Islet precursor cell (in vitro differentiated cells): ENCODE data around the gene WDR7.

Experiments
- DNase-seq: peaks from one replicate; pipeline ENCODE4 v3.0.0-alpha.2; 2018

WDR7 gene

DNA sequence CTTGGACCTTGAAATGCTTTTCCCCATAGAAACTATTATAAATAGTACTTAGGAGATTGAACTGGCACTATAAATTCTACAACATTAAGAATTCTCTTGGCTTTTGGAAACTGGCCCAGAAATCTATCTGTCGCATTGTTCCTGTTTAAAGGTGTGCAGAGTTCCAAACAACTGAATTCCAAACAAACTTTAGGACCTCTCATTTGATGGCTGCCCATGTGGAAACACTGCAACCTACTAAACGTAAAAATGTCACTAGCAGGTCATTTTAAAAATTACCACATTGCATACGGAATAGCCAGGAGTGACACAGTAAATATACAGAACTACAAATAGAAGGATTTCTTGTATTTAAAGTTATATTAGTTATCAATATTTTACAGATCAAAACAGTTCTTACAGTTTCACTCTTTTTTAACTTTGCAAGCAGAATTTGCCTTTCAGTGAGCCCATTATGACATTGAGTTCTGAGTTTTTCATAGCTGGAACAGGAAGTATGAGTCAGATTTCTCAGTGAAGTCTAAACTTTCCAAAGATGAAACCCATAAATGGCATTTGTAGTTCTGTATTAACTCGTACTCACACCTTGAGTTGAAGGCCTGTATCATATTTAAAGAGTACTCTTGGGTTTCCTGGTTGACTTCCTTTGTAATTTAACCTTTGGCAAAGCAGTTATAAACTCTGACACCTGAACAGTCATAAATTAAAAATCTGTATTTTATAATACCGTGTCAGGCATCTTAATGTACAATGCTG, 353.4 kb downstream of the WDR7 start:
- no peak for DNase-seq

DNA sequence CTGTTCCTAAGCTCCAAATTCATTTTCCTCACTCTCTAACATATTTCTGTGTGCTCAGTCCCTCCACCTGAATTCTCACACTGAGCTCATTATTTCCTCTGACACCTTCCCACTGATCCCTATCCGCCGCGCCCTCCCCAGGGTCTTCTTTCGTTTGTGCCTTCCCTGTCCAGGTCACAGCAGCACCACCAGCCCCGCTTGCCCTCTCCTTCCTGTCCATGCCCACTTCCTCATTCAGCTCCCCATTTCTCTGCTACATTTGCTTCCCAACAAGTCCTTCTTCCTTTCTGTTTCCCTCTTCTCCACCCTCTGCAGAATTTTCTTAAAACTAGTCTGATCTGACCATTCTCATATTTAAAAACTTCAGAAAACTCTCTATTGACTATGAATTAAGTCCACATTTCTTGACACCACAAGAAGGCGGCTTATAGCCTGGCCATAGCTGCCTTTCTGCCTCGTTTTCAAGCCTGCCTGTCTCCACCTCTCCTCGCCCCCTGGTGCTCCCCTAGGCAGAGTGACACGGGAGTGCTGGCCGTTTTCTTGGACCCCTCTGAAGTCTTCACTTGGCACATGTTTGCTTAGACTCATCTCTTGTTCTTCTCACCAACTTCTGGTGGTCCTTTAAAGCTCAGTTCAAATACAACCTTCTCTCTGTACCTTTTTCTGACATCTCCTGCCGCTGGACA, 357.0 kb downstream of the WDR7 start:
- DNase-seq = no peak

DNA sequence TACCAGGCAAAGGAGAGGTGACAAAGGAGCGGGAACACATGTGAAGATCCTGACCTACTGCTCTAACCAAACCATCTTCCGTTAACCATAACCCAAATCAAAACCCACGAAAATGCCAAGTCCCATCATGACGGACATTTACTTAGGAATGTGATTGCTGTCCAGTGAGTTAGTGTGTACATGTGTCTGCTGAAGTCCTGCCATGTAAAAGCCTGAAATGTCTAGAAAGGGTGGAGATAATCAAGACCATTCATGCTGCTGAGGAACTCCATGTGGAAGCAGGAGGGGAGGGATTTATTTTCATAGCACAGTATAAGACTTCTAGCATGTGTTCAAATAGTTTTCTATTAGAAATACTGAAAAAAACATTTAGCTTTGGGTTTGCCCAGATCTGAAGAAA, 358.7 kb downstream of the WDR7 start:
- no peak for DNase-seq

DNA sequence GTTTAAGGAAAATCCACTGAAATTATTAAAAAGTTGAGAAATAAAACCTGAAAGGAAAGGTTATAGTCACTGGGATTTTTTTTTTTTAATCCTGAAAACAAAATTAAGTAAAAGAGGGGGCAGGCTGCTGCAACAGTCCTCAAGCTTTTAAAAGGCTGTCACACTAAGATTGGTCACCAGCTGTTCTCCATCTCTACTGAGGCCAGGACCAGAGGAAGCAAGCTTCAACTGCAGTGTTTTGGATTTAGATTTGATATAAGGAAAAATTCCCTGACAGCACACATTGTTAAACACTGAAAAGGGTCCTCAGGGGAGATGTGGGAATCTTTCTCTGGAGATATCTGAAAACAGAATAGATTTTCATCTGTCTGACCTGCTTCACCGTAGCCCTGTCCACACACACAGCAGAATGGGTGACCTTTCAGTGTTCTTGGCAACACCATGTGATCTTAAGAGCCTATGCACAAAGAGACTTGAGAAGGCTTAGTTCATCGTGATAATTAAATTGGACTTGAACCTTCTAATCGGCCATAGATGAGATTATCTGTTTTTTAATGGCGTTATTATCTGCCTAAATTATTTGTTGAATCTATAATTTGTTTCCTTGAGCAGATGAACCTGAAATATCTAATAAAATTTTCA, 363.7 kb downstream of the WDR7 start:
- no peak for DNase-seq

DNA sequence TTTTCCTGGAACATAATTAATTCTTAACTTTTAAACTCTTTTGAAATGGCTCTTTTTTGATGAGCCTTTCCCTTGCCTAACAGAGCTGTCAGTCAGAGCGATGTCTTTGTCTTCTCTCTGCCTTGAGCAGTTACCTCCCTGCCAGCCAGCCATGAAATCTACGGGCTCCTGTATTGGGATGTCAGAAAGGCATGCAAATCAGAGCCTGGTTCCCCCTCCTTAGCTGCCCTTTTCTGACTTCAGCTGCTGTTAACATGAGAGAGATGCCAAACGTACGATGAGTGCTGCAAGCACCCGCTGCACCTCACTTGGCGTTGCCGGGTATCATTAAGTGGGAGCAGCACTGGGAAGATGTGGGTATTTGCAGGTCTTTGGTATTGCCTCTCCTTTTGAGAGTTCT, 364.3 kb downstream of the WDR7 start:
- no peak for DNase-seq

DNA sequence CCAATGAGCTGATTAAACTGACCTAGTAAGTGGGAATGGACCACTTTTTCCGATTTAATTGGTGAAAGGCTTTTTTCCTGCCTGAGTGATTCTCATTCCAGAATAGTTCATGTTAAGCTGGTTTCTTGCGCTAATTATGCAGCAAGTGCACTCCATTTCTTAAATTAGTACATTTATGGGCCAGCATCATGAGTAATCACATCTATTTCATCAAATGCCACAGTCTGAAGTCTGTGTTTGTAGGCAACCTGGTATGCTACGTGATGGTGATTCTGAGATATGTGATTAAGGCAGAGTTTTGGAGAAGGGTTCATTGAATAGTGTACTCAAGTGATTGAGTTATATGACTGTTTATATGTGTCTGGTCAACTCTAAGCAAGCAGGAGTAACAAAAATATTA, 367.7 kb downstream of the WDR7 start:
- DNase-seq = no peak

DNA sequence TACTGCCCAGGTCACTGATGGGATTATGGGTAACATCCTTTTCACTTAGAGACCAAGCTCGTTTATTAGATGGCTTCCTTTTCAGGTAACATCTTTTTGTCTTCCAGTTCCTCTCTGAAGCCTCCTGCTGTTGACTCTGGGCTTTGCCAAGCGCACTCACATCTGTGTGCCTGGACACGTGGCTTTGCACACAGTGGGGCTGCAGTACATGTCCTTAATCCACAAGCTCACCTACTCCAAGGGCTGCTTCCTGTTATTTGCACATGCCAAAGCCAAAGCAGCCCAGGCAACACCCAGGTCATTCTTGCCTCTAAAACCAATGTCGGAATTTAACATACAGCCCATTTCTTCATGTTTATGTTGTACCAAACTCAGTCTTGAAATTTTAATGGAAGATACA, 371.6 kb downstream of the WDR7 start:
- no peak for DNase-seq

DNA sequence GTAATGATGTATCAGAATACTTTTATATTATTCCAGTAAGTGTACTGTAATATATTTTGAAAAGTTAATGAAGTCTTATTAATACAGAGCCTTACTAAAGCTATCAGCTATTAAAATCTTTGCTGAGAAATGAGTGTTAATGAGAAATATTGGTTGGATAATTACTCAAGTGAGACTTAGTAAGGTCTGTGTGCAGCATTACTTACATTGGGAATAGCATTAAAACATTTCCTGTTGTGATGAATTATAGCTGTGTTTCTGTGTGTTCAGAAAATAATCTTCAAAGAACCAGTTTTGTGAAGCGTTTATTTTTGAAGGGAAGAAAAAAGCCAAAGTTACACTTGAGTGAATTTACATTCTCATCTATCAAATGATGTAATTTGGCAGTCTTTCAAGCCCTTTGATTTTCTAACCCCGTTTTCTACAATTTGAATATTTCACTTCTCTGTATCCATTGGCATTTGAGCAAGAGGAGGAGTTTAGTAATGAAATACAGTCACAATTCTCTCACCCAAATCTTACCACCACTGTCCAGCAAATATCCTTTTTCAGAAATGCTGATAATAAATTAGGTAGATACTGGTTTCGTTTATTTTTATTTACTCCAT, 372.2 kb downstream of the WDR7 start:
- DNase-seq = no peak

DNA sequence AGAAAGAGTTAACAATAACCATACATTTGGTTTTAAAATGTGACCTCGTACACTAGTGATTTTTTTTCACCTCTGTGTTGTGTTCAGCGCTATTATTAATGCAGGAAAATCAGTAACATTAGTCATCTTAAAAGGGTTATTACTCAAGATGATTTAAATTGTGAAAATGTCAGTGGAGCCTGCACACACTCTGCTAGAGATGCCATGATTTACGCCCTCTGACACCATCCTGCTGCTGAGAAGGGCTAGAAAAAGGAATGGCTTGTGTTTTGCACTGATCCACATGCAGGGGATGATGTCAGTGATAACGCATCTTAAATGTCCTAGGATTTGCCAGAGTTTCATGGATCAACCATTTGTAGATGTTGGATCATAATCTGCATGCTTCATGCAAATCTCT, 374.4 kb downstream of the WDR7 start:
- DNase-seq = no peak

DNA sequence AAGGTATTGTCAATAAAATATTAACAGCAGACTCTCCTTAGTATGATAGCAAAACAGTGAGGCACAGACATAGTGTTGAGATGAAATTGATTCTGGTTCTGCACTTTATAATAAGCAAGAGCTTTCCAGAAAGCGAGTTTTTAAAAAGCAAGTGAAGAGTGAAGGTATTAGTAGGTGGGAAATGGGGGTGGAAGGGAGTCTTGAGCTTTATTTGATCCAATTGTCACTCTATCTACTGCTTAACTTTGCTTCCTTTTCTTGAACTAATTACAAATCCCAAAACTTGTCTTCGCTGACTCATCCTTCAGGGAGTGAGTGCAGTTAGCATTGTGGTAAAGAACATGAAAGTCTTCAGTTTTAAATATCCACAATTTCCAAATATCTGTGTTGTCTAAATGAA, 375.2 kb downstream of the WDR7 start:
- DNase-seq = no peak

DNA sequence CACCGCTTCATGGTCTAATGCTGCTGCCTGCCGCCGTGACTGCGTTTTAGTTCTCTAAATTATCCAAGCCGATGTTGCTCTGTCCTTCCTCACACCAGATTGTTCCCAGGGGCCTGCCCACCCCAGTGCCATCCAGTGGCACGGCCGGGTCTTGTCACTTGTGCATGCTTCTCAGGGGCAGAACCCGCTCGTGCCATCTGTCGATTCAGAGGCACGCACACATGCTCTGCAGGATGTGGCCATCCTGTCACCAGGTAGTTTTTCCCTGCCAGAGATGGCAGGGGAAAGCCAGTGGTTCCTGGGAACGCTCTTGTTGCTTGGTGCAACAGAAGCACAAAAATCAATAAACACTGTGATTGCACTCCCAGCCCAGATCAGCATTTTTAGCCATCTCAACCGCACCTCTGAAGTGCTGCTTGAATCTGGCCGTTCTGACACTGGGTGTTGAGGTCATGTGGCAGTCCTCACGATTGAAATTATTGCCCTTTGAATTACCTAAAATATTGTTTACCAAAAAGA, 376.1 kb downstream of the WDR7 start:
- no peak for DNase-seq

DNA sequence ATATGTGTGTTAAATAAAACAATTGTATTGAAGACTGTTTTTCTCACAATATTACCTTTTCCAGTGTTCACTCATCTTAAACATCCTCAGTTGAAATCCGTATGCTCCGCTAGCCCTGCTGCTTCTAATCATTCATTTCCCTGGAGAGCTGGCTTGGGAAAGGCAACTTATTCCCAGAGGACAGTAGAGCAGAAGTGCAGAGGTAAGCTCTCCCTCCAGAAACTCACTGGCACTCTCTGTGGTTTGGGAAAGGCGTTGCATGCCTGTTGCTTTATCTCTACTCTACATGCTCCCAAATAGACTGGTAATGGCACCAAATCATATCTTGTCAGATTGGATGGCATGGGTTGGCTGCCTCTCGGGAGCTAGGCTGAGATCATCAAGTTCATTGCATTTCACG, 378.6 kb downstream of the WDR7 start:
- DNase-seq = no peak

DNA sequence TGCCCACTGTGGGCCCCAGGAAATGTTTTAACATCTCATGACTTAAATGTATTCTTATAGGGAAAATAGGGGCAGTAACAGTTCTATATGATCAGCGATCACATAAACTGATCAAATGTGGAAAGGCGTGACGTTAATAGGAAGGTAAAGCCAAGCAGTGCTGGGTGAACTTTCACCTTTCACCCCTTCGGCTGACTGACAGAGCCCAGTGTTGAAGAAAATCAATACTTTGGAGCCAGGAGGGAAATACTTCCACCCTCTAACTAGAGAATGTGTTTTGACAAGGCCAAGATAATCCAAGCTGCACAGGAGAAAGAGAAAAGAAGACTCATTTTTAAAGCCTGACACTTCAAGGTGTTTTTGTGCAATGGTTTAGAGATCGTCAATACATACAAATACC, 379.3 kb downstream of the WDR7 start:
- DNase-seq = no peak

DNA sequence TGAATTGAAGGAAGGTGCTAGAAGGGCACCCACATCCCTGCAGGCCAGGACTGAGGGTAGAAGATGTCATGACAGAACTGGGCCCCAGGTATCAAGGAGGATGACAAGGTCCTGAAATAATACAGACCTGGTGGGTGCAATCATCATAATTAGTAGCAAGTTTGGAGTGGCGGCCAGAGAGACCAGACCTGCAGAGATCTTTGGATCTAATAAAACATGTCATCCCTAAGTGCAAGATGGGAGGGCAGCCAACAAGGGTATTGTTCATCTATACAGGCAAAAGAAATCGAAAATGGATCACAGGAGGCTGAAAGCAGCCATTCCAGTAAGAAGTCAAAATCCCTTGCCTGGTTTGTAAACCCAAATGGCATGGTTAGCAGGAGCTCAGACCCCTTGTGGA, 384.4 kb downstream of the WDR7 start:
- no peak for DNase-seq

DNA sequence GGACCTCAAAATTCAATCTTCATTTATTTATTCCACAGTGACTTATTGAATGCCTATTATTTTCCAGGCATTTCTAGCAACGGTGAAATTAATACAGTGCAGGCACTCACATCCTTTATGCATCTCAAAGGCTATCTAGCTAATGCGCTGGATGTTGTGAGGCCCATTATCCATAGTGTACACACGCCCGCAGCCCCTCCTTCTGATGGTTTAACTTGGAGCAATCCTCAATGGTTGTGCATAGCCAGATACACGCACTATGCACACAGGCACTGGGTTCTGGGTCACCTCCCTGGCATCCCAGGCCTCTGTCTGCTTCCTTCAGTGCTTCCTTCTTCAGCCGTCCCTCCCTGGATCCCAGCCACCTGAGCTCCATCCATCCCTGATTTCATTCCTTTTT, 387.2 kb downstream of the WDR7 start:
- DNase-seq = no peak

DNA sequence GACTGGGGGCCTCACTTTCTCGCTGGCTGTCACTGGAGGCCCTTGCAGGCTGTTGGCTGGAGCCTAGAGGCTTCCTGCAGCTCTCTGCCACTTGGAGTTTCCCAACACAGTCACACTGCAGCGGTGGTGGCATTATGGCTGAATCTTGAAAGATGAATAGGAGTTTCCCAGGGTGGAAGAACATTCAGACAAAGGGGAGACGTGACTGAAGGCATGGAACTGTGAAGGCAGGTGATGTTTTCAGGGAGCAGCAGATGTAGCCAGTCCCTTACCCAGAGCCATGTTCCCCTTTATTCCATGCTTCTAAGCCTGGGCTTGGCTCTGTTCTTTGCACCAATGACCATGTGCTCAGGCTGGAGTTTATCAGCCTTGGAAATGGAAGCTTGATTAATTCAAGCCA, 389.0 kb downstream of the WDR7 start:
- no peak for DNase-seq

DNA sequence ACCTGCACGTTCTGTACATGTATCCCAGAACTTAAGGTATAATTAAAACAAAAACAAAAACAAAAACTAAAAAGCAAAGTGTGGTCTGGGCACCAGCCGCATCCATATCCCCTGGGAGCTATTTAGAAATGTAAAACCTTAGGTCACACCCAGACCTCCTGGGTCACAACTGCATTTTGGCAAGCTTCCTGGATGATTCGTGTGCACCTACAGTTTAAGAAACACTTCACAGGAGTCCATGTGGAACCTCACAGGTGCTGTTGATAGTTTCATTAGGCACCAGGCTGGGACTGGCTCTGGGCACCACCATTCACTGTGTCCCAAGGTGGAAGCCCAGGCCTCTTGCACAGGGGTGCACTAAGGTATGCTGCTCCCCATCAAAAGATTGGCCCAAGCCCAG, 392.1 kb downstream of the WDR7 start:
- no peak for DNase-seq

DNA sequence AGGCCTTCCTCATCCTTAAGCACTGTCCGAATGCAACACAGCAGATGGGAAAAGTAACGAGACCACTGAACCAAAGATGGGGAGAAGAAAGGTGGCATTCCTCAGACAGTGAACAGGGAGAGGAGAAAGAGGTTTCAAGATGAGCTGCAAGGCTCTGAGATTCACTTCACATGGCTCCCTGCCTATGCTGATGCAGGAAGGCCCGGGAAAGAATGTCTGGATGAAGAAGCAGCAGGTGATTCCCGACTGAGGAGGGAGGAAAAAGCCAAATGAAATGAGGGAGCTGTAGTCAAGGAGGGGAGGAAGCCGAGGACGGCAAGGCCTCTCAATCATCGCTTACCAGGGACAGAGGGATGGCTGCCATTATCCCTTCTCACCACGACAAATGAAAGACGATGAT, 397.2 kb downstream of the WDR7 start:
- peak; percentile 32 for DNase-seq

DNA sequence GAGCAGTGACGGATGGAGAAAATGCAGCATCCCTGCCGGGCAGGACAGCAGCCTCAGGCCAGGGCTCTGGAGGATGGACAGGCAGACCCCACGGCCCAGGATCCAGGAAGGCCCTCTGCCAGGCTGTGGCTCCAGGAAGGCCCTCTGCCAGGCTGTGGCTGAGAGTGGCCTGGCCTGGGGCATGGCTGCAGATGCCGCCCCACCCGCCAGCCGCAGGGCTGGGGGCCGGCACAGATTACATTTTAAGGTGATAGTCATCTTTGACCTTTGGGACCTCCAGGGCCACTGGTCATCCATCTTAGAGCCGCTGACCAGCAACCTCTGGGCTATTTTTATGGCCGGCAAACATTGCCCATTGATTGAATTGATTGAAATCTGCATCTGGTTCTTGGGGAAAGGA, 397.7 kb downstream of the WDR7 start:
- no peak for DNase-seq

DNA sequence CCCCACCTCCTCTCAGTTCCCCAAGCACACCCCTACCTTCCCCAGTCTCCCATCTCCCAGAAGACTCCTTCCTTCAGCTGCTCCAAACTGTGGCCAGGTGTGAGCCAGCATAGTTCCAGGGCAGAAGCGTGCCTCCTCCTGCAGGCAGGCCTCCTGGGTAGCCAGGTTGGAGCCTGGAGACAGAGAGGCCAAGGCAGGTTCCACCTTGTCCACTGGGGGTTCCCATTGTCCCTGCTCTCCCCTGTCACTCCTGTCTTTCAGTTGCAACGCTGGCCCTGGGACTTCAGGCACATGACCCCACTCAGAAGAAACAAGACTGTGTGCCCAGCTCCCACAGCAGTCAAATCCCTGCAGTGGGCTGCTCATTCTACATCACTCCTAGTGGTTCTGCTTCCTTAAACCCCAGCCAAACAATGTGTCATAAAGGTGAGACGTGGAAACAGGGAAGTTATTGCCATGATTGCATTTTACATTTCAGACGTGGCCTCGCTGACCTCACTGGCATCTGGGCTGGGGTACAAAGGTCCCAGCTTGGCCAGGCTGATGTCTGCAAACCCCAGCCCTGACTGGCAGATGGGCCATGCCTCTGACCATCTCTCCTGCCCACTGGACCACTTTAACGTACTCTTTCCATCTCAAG, 399.3 kb downstream of the WDR7 start:
- DNase-seq = peak; percentile 16

DNA sequence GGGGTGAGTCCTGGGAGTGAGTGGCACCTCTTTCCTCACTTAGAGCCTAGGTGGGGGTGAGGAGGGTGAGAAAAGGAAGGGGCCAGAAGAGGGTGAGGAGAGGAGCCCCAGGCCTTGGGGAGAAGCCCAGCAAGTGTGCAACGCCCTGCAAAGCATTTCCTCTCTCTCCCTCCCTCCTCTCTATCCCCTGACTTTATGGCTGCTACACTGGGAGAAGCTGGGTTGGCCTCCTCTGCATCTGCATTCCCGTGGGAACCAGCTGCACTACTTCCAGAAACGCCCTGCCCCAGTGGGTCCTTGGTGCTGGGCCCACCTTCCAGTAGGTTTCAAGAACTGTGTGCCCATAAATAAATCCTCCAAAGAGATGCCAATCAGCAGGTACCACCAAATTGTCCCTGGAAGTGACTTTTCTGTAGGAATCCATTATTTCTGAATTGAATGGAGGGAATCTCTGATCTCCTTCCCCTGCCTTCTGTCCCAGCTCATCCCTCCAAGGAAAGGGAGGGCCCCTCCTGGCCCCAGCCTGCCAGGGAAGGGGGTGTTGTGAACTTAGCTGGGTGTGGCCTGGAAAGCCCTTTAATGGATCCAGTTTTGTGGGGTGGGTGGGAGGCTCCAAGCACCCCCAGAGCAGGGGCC, 400.0 kb downstream of the WDR7 start:
- no peak for DNase-seq

DNA sequence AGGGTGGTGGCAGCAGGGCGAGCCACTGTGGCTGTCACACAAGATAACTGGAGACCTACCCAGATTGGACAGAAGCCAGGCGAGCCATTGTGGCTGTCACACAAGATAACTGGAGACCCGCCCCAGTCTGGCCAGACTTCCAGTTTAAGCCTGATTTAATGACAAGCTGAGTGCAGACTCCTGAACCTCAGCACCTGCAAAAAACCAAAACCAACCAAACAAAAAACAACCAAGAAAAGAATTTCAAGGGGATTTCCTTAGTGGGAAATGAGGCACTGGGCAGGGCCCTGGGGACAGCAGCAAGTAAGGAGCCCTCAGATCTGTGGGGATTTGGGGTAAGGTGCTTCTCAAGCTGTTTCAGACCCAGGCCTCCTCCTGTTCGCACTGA, 400.5 kb downstream of the WDR7 start:
- DNase-seq = peak; percentile 22

DNA sequence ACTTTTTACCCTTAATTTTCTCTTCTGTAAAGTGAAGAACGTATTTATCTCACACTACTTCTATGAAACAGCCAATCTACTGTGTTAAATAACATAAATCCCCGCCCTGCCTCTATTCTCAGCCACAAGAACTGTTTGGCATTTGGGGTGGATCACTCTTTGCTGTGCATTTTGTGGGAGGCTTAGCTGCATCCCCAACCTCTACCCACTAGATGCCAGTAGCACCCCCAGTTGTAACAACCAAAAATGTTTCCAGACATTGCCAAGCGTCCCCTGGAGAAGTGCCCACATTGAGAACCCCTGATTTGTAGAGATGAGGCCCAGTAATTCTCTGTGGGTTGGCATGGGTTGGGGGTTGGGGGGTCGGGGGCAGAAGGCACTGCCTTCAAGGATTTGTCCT, 401.0 kb downstream of the WDR7 start:
- no peak for DNase-seq
